Upper lobe of left lung (tissue), 4 donors: ENCODE results near the gene ID2.

Experiments used
- POLR2AphosphoS5 ChIP-seq, 2 donors: sonication (generic); formaldehyde crosslinking; IDR thresholded peaks; one replicate each; pipeline ENCODE4 v1.5.1; 2017; ENCODE audit warnings: antibody characterized with exemption in 2 of 2
- TF ChIP-seq, protein P1 (sequence below), 6 experiments: fragments of 450-650 bp in 4 of 6; fragments of 200-600 bp in 2 of 6; sonication (generic) in 2 of 6; IDR thresholded peaks; one replicate each; pipeline ENCODE4 v1.5.1; 2016 to 2019; ENCODE audit warnings: antibody characterized with exemption in 6 of 6

DNA sequence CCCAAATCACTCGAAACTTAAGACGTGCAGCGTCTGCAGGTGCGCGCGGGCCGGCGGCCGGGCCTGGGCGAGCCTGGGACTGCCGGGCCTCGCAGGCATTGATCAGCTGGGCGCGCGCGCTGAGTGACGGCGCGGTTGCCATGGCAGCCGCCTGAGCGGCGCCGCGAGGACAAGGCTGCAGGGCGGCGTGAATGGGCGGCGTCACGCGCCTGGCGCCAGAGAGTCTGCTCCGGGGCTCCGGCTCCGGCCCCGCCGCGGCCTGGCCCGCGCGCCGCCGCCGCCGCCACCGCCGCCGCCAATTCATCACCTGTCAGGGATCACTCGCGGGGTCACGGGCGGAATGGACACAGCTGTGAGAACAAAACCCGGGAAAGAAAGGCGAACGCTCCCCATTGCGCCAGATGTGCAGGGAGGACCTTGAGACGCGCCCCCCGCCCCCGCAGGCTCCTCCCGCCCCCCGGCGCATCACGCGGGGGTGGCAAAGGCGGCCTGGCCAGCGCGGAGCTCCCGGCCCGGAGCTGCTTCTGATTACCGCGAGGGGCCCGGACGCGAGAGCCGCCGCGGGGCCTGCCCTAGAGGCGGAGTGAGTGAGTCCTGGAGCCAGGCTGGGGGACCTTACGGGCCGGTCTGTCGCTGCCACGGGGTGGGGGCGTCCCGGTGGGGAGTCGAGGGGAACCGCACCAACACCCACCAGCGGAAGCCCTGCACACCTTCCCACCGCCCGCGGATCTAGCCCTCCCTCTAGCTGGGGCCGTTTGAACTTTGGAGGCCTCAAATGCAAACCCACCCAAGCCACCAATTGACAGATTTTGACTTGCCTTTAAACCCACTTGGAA lies 2.9 kb upstream of the ID2 start:
- TF ChIP-seq, protein P1, sequence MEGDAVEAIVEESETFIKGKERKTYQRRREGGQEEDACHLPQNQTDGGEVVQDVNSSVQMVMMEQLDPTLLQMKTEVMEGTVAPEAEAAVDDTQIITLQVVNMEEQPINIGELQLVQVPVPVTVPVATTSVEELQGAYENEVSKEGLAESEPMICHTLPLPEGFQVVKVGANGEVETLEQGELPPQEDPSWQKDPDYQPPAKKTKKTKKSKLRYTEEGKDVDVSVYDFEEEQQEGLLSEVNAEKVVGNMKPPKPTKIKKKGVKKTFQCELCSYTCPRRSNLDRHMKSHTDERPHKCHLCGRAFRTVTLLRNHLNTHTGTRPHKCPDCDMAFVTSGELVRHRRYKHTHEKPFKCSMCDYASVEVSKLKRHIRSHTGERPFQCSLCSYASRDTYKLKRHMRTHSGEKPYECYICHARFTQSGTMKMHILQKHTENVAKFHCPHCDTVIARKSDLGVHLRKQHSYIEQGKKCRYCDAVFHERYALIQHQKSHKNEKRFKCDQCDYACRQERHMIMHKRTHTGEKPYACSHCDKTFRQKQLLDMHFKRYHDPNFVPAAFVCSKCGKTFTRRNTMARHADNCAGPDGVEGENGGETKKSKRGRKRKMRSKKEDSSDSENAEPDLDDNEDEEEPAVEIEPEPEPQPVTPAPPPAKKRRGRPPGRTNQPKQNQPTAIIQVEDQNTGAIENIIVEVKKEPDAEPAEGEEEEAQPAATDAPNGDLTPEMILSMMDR (IDR thresholded peaks at IDR 0.05), result peak in 2 of 6 experiments; percentile 8 to 15
- TF ChIP-seq POLR2AphosphoS5 (IDR thresholded peaks at IDR 0.05), result peak; percentile 58 to 71
